ENCODE results near the gene MFSD12. TPM values are rescaled to one million over a fixed set of nuclear protein-coding genes. Genes with fewer than 3 reads are reported as not detected.

Gene MFSD12
- total RNA-seq, 1 experiment from 2014 or later = 48.2 TPM

GRCh38 chr19:3533033-3533432, 24.4 kb downstream of the MFSD12 start:
- H3K27me3 ChIP-seq (replicated peaks; ENCODE audit: insufficient read depth, low read depth, low read length, poor library complexity) = no peaks in the 10 kb centered on the region
- intact Hi-C loops (cut with micrococcal nuclease; ENCODE audit: unreplicated experiment) = no loop called here
- no peak overlapping the region for H3K27ac ChIP-seq (ENCODE audit: low read depth, low read length, poor library complexity, severe bottlenecking)
- BruUV-seq (replicated peaks) = no TSS peak
- peaks cover 65% of the 10 kb centered on the region for H3K36me3 ChIP-seq (ENCODE audit: insufficient read depth, low read length, poor library complexity, severe bottlenecking)
- no peak overlapping the region for H3K4me3 ChIP-seq (ENCODE audit: low read depth, low read length, poor library complexity, severe bottlenecking)
- no peaks in the 10 kb centered on the region for H3K4me1 ChIP-seq (ENCODE audit: insufficient read depth, low read length, poor library complexity, severe bottlenecking)
- DNase-seq (ENCODE audit: low spot score) = no peak
- CTCF ChIA-PET = no interaction called here
- POLR2A ChIA-PET (ENCODE audit: low non-redundant PET) = no interaction called here
- TF ChIP-seq EZH2 (IDR thresholded peaks at IDR 0.05; ENCODE audit: borderline replicate concordance, low read depth, low read length, poor library complexity, severe bottlenecking) = no peak
- TF ChIP-seq, protein P1, sequence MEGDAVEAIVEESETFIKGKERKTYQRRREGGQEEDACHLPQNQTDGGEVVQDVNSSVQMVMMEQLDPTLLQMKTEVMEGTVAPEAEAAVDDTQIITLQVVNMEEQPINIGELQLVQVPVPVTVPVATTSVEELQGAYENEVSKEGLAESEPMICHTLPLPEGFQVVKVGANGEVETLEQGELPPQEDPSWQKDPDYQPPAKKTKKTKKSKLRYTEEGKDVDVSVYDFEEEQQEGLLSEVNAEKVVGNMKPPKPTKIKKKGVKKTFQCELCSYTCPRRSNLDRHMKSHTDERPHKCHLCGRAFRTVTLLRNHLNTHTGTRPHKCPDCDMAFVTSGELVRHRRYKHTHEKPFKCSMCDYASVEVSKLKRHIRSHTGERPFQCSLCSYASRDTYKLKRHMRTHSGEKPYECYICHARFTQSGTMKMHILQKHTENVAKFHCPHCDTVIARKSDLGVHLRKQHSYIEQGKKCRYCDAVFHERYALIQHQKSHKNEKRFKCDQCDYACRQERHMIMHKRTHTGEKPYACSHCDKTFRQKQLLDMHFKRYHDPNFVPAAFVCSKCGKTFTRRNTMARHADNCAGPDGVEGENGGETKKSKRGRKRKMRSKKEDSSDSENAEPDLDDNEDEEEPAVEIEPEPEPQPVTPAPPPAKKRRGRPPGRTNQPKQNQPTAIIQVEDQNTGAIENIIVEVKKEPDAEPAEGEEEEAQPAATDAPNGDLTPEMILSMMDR (conservative IDR thresholded peaks at IDR 0.05; ENCODE audit: low read depth, low read length) = no peak
- no peaks in the 10 kb centered on the region for H3K9me3 ChIP-seq (ENCODE audit: low read depth, low read length, poor library complexity, severe bottlenecking)

DNA sequence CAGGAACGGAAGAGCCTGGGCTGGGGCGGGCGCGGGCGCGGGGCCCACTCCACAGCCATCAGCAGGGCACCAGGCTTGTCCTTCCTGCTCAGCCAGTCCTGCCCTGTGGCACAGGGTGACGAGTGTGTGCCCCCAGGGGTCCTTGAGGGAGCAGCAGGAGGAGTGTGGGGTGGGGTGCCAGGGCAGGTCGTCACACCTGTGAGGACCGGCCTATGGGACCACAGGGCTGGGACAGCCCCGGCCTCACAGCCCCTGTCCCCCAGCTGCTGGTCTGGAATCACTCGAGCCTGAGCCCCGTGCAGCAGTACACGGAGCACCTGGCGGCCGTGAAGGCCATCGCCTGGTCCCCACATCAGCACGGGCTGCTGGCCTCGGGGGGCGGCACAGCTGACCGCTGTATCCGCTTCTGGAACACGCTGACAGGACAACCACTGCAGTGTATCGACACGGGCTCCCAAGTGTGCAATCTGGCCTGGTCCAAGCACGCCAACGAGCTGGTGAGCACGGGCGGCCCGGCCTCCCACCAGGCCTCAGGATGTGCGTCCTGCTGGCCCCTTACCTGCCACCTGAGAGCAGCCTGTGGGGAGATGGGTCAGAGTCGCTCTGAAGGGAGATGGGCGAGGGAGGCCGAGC, 25.1 kb downstream of the MFSD12 start:
- no TSS peak for BruUV-seq (replicated peaks)
- DNase-seq (ENCODE audit: low spot score) = no peak
- ChIA-PET POLR2A (ENCODE audit: low non-redundant PET) (no interaction called here), CTCF (no interaction called here)
- Histone ChIP-seq H3K4me1 (ENCODE audit: insufficient read depth, low read length, poor library complexity, severe bottlenecking) (no peaks in the 10 kb centered on the region), H3K9me3 (ENCODE audit: low read depth, low read length, poor library complexity, severe bottlenecking) (no peaks in the 10 kb centered on the region), H3K27ac (ENCODE audit: low read depth, low read length, poor library complexity, severe bottlenecking) (no peak overlapping the region), H3K36me3 (ENCODE audit: insufficient read depth, low read length, poor library complexity, severe bottlenecking) (peaks cover 71% of the 10 kb centered on the region), H3K27me3 (replicated peaks; ENCODE audit: insufficient read depth, low read depth, low read length, poor library complexity) (no peaks in the 10 kb centered on the region), H3K4me3 (ENCODE audit: low read depth, low read length, poor library complexity, severe bottlenecking) (no peak overlapping the region)
- intact Hi-C loops (cut with micrococcal nuclease; ENCODE audit: unreplicated experiment) = no loop called here
- TF ChIP-seq, protein P1 (conservative IDR thresholded peaks at IDR 0.05; ENCODE audit: low read depth, low read length) = no peak
- no peak for TF ChIP-seq EZH2 (IDR thresholded peaks at IDR 0.05; ENCODE audit: borderline replicate concordance, low read depth, low read length, poor library complexity, severe bottlenecking)

DNA sequence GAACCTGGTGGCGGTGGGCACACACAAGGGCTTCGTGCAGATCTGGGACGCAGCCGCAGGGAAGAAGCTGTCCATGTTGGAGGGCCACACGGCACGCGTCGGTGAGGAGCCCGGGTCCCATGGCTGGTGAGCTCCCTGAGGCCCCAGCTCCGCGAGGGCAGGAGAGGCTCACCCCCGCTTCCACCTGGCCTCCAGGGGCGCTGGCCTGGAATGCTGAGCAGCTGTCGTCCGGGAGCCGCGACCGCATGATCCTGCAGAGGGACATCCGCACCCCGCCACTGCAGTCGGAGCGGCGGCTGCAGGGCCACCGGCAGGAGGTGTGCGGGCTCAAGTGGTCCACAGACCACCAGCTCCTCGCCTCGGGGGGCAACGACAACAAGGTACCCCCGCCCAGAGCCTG, 25.7 kb downstream of the MFSD12 start:
- no peak overlapping the region for H3K27ac ChIP-seq (ENCODE audit: low read depth, low read length, poor library complexity, severe bottlenecking)
- H3K4me3 ChIP-seq (ENCODE audit: low read depth, low read length, poor library complexity, severe bottlenecking) = no peak overlapping the region
- TF ChIP-seq, protein P1 (conservative IDR thresholded peaks at IDR 0.05; ENCODE audit: low read depth, low read length) = no peak
- TF ChIP-seq EZH2 (IDR thresholded peaks at IDR 0.05; ENCODE audit: borderline replicate concordance, low read depth, low read length, poor library complexity, severe bottlenecking) = no peak
- ChIA-PET POLR2A (ENCODE audit: low non-redundant PET) (no interaction called here), CTCF (no interaction called here)
- BruUV-seq (replicated peaks) = no TSS peak
- no peaks in the 10 kb centered on the region for H3K27me3 ChIP-seq (replicated peaks; ENCODE audit: insufficient read depth, low read depth, low read length, poor library complexity)
- H3K9me3 ChIP-seq (ENCODE audit: low read depth, low read length, poor library complexity, severe bottlenecking) = no peaks in the 10 kb centered on the region
- H3K36me3 ChIP-seq (ENCODE audit: insufficient read depth, low read length, poor library complexity, severe bottlenecking) = peaks cover 75% of the 10 kb centered on the region
- intact Hi-C loops (cut with micrococcal nuclease; ENCODE audit: unreplicated experiment) = no loop called here
- H3K4me1 ChIP-seq (ENCODE audit: insufficient read depth, low read length, poor library complexity, severe bottlenecking) = no peaks in the 10 kb centered on the region
- no peak for DNase-seq (ENCODE audit: low spot score)

All from A673 (cell line).